ENCODE results near the gene TMEM187.

GRCh38 chrX:153995504-153995903 is 22.9 kb downstream of the TMEM187 start:
- TF ChIP-seq POLR2AphosphoS5 (IDR thresholded peaks at IDR 0.05) (no peak), EP300 (IDR thresholded peaks at IDR 0.05) (no peak)
- TF ChIP-seq, protein P1, sequence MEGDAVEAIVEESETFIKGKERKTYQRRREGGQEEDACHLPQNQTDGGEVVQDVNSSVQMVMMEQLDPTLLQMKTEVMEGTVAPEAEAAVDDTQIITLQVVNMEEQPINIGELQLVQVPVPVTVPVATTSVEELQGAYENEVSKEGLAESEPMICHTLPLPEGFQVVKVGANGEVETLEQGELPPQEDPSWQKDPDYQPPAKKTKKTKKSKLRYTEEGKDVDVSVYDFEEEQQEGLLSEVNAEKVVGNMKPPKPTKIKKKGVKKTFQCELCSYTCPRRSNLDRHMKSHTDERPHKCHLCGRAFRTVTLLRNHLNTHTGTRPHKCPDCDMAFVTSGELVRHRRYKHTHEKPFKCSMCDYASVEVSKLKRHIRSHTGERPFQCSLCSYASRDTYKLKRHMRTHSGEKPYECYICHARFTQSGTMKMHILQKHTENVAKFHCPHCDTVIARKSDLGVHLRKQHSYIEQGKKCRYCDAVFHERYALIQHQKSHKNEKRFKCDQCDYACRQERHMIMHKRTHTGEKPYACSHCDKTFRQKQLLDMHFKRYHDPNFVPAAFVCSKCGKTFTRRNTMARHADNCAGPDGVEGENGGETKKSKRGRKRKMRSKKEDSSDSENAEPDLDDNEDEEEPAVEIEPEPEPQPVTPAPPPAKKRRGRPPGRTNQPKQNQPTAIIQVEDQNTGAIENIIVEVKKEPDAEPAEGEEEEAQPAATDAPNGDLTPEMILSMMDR (IDR thresholded peaks at IDR 0.05): no peak
